ENCODE measurements around the gene HES4.
"Not testable (repeated sequence)": the region's sequence is repeated elsewhere in the genome, so short reads cannot be mapped to it uniquely, and the experiment has no call there.

HES4 gene

DNA sequence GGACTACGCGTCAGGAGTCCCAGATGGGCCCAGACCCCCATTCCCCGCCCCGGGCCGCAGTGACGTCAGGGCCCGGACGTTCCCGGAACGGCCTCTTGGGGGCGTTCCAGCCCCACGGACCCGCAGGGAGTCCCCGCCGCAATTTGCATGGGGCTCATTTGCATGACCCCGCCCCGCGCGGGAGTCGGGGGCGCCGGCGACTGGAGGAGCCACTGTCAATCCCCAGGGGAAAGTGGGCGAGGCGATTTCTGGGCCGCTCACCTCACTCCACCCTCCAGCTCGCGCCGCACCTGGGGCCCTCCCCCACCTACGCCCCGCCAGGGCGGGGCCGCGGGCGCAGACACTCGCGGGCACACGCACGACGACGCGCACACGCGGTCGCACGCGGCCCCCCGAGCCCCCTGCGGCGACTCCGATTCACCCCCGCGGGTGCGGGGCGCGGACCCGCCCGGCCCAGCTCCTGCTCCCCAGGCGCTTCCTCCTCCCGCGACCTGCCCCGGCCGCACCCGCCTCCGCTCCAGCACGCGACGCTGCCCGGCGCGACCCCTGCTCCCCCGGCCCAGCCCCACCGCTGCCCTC lies 33.2 kb upstream of the HES4 start:
- peak; percentile 96 for DNase-seq (ENCODE audit: low spot score)

GRCh38 chr1:1032424-1032823 lies 32.5 kb upstream of the HES4 start:
- peak; percentile 76 for DNase-seq (ENCODE audit: low spot score)

DNA sequence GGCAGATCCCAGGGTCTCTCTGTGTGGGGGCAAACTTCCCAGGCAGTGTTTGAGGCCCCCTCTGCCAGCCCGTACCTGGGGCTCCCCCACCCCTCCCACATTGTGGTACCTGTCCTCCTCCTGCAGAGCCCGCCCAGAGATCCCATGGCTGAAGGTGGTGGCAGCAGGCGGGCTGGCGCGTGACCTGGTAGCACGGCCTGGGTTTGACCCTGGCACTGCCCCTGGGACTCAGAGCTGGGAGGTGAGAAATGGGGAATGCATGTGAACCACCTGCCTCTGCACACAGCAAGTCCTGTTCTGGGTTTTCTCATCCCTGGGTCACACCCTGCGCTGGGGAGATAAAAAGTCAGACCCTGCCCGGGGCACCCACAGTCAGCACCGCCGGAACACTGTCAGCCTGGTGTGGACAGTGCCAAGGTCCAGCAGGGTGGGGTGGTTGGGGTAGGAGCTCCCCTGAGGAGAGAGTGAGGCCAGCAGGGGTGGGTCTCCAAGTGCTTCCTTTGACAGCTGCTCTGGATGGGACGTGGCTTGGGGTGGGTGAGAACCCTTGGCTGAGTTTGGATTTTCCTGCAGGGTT lies 31.9 kb upstream of the HES4 start:
- no peak for DNase-seq (ENCODE audit: low spot score)

GRCh38 chr1:1030867-1031658 lies 31.2 kb upstream of the HES4 start:
- not testable (repeated sequence) for DNase-seq (ENCODE audit: low spot score)

DNA sequence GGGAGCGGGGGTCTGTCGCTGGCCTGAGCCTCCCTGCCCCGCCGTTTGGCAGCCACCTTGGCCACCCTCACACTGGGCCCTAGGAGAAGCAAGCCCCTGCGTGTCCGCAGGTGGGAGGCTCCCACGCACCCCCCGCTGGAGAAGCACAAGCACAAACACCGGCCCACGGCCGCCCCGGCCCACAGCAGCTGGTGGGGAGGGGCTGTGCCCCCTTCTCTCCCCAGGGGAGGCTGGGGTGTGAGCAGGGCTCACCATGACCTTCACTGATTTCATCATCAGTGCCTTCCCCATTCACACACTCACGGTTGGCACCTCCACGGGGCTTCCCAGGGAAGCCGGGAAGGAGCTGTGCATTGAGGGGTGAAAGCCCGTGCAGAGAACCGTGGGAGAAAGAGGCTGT lies 27.9 kb upstream of the HES4 start:
- DNase-seq (ENCODE audit: low spot score): no peak

DNA sequence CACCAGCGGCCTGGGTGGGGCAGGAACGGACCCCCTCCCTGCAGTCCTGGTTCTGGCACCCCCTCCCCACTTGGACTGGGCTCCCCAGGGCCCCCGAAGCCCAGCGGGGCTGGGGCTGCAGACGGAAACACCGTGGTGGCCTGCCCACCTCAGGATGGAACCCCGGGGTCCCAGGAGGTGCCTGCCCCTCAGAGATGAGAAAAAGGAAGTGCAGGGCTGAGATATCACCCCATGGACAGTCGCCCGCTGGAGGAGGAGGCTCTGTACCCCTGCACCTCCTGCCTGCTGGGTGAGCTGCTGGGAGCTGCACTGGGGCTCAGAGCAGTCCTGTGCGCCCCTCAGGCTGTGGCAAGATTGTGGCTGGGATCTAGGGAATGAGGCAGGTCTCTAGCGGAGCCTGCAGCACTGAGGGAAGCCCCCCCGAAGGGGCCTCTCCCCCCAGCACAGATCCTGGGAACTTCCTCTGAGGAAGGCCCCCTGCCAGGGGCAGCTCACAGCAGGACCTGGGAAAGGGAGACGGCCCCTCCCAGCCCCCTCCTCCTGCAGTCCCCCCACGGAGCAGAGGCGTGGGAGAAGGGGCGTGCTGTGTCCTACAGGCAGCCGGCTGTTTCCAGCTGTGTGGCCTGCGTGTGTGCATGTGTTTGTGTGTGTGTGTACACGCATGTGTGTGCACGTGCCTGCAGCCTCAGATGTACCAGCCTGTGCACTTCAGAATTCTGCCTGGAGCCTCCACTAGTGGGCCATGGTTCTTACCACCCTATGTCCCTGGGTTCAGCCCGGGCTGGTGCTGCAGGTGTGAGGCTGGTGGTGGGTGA lies 26.9 kb upstream of the HES4 start:
- no peak for DNase-seq (ENCODE audit: low spot score)

DNA sequence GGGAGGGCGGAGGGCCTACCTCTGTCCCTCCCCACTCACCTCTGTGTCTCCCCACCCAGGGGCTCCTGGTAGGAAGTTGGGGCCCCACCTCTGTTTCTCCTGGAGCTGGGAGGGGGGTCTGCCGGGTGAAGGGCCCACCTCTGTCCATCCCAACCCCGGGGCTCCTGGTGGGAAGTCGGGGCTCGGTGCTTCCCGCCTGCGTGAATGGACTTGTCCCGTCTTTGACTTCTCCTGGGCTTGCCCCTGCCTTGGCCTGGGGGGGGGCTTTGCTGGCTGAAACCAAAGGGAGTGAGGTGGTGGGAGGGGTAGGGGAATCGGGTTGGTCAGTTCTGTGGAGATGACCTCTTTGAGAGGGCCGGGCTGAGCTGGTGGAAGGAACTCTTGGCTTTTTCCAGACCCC lies 25.8 kb upstream of the HES4 start:
- no peak for DNase-seq (ENCODE audit: low spot score)

GRCh38 chr1:1024771-1025699 lies 25.1 kb upstream of the HES4 start:
- no peak for DNase-seq (ENCODE audit: low spot score)

GRCh38 chr1:1024149-1024770 lies 24.4 kb upstream of the HES4 start:
- DNase-seq (ENCODE audit: low spot score): no peak

GRCh38 chr1:1023700-1024099 lies 23.8 kb upstream of the HES4 start:
- no peak for DNase-seq (ENCODE audit: low spot score)

- no peak for DNase-seq (ENCODE audit: low spot score)
Measured at GRCh38 chr1:1022302-1023009, 22.6 kb upstream of the HES4 start.

GRCh38 chr1:1021920-1022259 lies 22.0 kb upstream of the HES4 start:
- DNase-seq (ENCODE audit: low spot score): no peak

- DNase-seq (ENCODE audit: low spot score): peak; percentile 60
Measured at GRCh38 chr1:1021010-1021919, 21.4 kb upstream of the HES4 start.

DNA sequence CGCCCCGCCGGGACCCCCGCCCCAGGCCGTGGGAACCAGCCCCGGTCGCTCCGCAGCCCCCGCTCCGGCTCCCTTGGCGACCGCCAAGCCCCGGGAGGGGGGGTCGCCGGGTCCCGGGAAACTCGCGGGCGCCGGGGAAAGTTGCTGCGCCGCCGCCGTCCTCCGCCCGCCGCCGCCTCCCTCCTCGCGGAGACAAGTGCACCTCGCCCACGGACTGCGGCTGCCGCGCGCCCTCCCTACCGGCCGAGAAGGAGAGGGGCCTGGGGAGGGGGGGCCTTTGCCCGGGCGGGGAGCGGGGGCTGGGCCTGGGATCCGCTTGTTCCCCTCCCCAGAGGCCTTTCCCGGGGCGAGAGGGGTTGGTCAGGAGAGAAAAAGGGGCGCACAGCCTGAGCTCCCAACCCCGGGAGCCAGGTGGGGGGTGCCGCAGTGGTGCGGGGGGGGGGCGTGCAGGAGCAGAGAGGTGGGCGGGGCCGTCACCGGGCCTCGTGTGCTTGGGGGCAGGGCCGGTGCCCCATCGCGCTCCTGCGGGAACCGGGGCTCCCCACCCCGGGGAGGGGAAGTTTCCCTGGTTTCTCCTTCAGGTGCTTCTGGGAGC lies 20.6 kb upstream of the HES4 start:
- DNase-seq (ENCODE audit: low spot score): peak; percentile 63

GRCh38 chr1:1020000-1020404 lies 20.1 kb upstream of the HES4 start, which contains the start of gene AGRN:
AGRN (plus strand) TSS chr1:1020120; CDS start chr1:1020173, 53 bp downstream.
- no peak for DNase-seq (ENCODE audit: low spot score)

GRCh38 chr1:1019122-1019999 lies 19.5 kb upstream of the HES4 start:
- DNase-seq (ENCODE audit: low spot score): peak; percentile 97

- DNase-seq (ENCODE audit: low spot score): not testable (repeated sequence)
Measured at GRCh38 chr1:1018321-1018685, 18.4 kb upstream of the HES4 start.
